ENCODE results near the gene OPRD1. TPM values are rescaled to one million over a fixed set of nuclear protein-coding genes. Genes with fewer than 3 reads are reported as not detected.

Gene OPRD1
- polyA plus RNA-seq, 3 donors = 0.33 to 0.43 (median 0.36) TPM

DNA sequence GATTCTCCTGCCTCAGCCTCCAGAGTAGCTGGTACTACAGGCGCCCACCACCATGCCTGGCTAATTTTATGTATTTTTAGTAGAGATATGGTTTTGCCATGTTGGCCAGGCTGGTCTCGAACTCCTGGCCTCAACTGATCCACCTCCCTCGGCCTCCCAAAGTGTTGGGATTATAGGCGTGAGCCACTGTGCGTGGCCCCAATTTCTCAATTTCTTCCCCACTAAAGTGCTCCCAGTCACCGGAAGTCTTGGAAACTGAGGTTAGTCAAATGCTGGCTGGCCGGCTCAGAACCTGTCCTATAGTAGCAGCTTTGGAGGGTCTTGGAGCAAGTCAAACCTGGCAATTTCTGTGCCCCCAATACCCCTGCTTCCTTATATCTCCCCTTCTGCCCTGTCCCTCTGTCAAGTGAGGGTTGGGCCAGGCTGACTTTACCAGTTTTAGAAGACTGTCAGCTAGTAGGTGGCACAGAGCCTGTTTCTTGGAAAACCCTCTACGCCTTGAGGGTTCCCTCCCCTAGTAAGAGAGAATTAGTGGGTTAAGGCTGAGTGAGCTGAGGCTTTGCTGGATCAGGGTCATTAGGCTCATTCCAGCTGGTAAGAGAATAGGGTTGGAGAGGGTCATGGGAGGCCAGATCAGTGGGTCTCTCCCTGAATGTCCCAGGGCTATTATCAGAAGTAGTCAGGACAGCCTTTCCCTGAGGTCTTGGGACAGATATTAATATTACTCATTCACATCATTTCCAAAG lies 94.1 kb downstream of the OPRD1 start:
- DNase-seq = no peak

DNA sequence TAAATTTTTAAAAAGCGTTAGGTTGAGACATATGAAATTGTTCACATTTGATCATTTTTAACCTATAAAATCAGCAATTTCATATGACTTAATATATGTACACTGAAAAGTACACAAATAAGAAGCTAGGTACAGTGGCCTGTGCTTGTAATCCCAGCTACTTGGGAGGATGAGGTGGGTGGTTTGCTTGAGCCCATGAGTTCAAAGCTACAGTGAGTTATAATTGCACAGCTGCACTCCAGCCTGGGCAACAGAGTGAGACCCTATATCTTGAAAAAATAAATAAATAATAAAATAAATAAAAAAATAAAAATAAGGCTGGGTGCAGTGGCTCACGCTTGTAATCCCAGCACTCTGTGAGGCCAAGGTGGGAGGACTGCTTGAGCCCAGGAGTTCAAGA lies 97.2 kb downstream of the OPRD1 start:
- no peak for DNase-seq

DNA sequence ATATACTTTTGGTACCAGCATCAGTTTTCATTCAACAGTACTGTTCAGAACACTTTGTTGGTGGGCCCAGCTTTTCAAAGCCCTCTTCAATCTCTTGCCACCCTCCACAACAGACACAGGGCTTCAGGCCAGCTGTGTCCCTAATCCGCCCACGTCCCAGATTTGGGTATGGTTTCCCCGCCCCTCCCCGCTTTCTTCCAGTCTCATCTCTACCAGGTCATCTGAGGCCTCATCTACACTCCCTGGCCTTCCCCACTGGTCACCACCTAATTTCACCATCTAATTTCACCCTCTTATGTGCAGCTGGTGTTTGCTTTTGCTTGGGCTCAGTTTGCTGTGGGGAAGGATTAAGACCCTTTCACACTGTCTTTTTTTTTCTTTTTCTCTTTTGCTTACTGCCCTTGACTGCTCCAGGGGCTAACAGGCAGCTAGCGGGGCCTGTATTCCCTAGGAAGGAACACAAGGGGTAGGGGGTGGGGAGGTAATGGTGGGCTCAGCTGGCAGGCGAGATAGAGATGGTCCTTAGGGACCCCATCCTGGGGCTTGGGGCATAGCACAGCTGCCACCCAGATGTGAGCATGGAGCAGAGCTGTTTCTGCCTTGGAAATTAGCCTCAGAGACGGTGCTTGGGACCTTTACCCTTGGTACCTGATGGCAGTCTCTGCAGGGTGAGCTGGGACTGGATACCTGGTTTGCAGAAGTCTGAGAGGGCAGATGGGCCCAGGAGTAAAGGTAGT lies 98.6 kb downstream of the OPRD1 start:
- no peak for DNase-seq

DNA sequence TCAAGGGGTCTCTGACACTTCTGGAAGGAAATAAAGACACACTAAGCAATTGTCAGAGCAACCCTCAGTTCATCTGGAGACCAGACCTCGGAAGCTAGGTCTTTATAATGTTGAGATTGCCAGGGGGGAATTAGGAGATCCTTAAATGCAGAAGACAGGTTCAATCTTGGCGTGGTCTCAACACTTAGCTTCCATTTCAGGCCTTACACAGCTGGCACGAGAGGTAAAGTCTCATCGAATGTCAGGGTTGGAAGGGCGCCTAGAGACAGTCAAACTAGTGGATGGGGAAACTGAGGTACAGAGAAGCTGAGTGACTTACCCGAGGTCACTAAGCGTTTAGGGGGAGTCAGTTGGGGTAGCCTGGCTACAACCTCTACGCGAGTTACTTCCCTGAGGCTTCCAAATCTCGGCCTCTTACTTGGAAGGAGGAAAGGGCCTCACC lies 101.8 kb downstream of the OPRD1 start:
- no peak for DNase-seq

- DNase-seq = peak; percentile 97
These were observed 102.5 kb downstream of the OPRD1 start, which contains the start of gene EPB41 for GRCh38 chr1:28914228-28915030. TSS of gene EPB41 (plus strand) at chr1:28914569. CDS start at chr1:28987438, 72,869 bp downstream.

- peak; percentile 46 for DNase-seq
These were observed 103.3 kb downstream of the OPRD1 start for GRCh38 chr1:28915031-28915895.

GRCh38 chr1:28917757-28918118 lies 105.8 kb downstream of the OPRD1 start:
- DNase-seq = no peak

Other genes with a start within 250 kb of the OPRD1 start
- gene RAB42, start 219.9 kb upstream of the OPRD1 start, polyA plus RNA-seq (ENCODE audit: insufficient read length in 3 of 3) = 1 to 10 TPM; 2.6 to 3.9 (median 3.2) TPM
- 10 to 100 TPM; 28.3 to 32.9 (median 29.7) TPM for gene TAF12, start 169.1 kb upstream of the OPRD1 start, polyA plus RNA-seq (ENCODE audit: insufficient read length in 3 of 3)
- not detected for gene RNU11, start 163.6 kb upstream of the OPRD1 start, polyA plus RNA-seq (ENCODE audit: insufficient read length in 3 of 3)
- 10 to 100 TPM; 16.2 to 20.0 (median 17.7) TPM for gene GMEB1, start 143.4 kb upstream of the OPRD1 start, polyA plus RNA-seq (ENCODE audit: insufficient read length in 3 of 3)
- gene YTHDF2, start 75.2 kb upstream of the OPRD1 start, polyA plus RNA-seq (ENCODE audit: insufficient read length in 3 of 3) = 10 to 100 TPM; 86.5 to 95.3 (median 92.0) TPM
- gene EPB41, start 102.4 kb downstream of the OPRD1 start, polyA plus RNA-seq (ENCODE audit: insufficient read length in 3 of 3) = 10 to 100 TPM; 49.9 to 60.8 (median 60.1) TPM